Lower leg skin (tissue), 4 donors: ENCODE results near the gene COL8A2. TPM values are rescaled to one million over a fixed set of nuclear protein-coding genes. Genes with fewer than 3 reads are reported as not detected.

ENCODE experiments used
- DNase-seq, 2 donors: peaks; one replicate each; pipeline ENCODE4 v3.0.0-alpha.2; 2019; ENCODE audit warnings: low spot score in 2 of 2
- H3K4me3 ChIP-seq: fragments of 200-600 bp; sonication (generic); 2 replicates; pipeline ENCODE4 v1.5.1; 2017; ENCODE audit warnings: mild to moderate bottlenecking, low read depth; ENCODE audit not compliant: poor library complexity, severe bottlenecking
- POLR2A ChIP-seq, 2 donors: fragments of 450-650 bp; IDR thresholded peaks; one replicate each; pipeline ENCODE4 v1.6.1; 2016 to 2017; ENCODE audit warnings: antibody characterized with exemption in 2 of 2, mild to moderate bottlenecking in 1 of 2, moderate library complexity in 1 of 2
- WGBS, 2 donors: methylation state at CpG; one replicate each; pipeline ENCODE4 v1.1.5; 2018; 5-methylcytosine and 5-hydroxymethylcytosine counted together
- intact Hi-C: fragments of 100-400 bp; cut with DNase I; formaldehyde crosslinking; loops from one replicate; pipeline ENCODE4 v1.15.0; 2023; ENCODE audit warnings: low total_unique reads
- total RNA-seq, 4 donors: library from RNA; depleted of rRNA; stranded (reverse); fragments of >200 nt; gene quantifications; one replicate each; pipeline ENCODE4 v1.1.0, GENCODE V29; 2016
- TF ChIP-seq, protein P1 (sequence below), 3 donors: fragments of 450-650 bp; IDR thresholded peaks; one replicate each; pipeline ENCODE4 v1.5.1; 2016; ENCODE audit warnings: antibody characterized with exemption in 3 of 3, mild to moderate bottlenecking in 3 of 3, moderate library complexity in 2 of 3

The COL8A2 gene
- total RNA-seq, 4 donors from 2014 or later: 4.8 to 9.8 (median 7.6) TPM

DNA sequence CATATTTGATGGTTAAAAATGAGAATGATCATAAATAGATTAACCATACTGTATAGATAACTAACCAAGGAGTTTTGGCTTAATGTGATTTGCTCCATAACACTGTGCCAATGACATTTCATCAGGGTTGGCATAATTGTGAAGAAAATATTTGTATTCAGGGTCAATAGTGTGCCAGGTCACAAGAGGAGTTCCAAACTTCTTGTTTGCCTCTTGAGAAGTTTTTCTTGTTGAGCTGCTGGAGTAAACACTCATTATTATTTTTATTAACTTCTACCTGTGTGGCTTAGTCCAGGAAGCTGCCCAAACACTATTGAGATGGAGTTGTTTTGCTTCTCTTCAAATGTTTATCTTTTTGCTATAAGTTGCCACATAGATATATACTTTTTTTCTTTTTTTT is 38.4 kb upstream of the COL8A2 start:
- no peak for DNase-seq
- TF ChIP-seq POLR2A (IDR thresholded peaks at IDR 0.05): no peak
- TF ChIP-seq, protein P1, sequence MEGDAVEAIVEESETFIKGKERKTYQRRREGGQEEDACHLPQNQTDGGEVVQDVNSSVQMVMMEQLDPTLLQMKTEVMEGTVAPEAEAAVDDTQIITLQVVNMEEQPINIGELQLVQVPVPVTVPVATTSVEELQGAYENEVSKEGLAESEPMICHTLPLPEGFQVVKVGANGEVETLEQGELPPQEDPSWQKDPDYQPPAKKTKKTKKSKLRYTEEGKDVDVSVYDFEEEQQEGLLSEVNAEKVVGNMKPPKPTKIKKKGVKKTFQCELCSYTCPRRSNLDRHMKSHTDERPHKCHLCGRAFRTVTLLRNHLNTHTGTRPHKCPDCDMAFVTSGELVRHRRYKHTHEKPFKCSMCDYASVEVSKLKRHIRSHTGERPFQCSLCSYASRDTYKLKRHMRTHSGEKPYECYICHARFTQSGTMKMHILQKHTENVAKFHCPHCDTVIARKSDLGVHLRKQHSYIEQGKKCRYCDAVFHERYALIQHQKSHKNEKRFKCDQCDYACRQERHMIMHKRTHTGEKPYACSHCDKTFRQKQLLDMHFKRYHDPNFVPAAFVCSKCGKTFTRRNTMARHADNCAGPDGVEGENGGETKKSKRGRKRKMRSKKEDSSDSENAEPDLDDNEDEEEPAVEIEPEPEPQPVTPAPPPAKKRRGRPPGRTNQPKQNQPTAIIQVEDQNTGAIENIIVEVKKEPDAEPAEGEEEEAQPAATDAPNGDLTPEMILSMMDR (IDR thresholded peaks at IDR 0.05): no peak
- intact Hi-C loops: no loop called here
- no peak overlapping the region for H3K4me3 ChIP-seq

DNA sequence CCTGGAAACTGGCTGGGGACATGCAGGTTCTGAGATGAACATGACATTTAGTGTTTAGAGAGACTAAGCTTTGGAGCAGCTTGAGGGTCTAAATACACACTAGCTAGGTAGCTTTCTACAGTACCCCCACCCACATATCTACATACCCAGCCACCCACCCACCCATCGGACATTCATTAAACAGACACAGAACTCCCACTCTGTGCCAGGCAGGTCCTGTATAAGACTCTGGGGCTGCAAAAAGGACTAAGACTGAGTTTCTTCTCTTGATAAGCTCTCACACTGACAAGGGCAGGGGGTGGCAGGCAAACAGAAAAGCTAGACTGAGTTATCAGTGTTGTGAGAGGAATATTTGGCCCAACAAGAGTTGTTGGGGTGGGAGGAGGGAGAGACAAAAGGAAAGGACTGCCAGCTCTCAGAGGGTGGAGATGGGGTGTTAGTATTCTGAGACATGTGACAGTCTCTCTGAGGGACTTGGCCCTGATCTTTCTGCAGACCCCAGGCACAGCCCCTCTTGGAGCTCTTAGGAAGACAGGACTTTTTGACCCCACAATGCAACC is 37.7 kb upstream of the COL8A2 start:
- no peak overlapping the region for H3K4me3 ChIP-seq
- intact Hi-C loops: no loop called here
- DNase-seq: no peak
- WGBS, 2 donors: 33 to 58% methylated on average over 1 of the region's 1 CpG
- no peak for TF ChIP-seq POLR2A (IDR thresholded peaks at IDR 0.05)
- TF ChIP-seq, protein P1 (IDR thresholded peaks at IDR 0.05): no peak

- TF ChIP-seq, protein P1 (IDR thresholded peaks at IDR 0.05): no peak
- no peak for TF ChIP-seq POLR2A (IDR thresholded peaks at IDR 0.05)
- intact Hi-C loops: no loop called here
- DNase-seq: no peak
- WGBS, 2 donors: 15 to 20% methylated on average over 14 of the region's 14 CpGs
- H3K4me3 ChIP-seq: no peak overlapping the region
Measured at GRCh38 chr1:36161641-36162531, 36.9 kb upstream of the COL8A2 start.

DNA sequence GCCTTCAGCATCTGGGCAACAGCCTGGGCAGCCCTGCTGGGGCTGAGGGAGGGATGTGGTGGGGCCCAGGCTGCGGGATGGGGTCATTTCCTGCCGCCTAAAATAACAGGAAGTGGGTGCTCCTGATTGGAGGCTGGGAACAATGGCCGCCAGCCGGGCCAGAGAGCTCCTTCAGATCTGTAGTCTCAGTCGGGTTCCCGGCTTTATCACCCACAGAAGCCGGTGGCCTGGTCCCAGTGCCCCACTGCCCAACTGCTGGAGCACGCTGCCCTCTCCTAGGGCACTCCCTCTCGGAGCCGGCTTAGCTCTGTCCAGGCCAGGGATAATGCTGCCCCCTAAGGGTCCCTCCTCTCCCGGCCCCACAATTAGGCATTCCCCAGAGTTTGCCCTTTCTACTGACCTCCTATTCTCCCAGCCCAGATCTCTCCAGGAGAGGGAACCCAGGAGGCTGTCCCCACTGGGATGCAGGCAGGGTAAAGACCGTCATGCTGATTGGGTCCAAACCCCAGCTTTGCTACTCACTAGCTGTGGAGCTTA is 36.0 kb upstream of the COL8A2 start:
- intact Hi-C loops: no loop called here
- no peak overlapping the region for H3K4me3 ChIP-seq
- DNase-seq: peak; percentile 49 to 93
- WGBS, 2 donors: 20% methylated on average over 12 of the region's 12 CpGs
- TF ChIP-seq, protein P1 (IDR thresholded peaks at IDR 0.05): no peak
- no peak for TF ChIP-seq POLR2A (IDR thresholded peaks at IDR 0.05)

GRCh38 chr1:36160388-36160948 is 35.4 kb upstream of the COL8A2 start:
- WGBS, 2 donors: 49 to 50% methylated on average over 3 to 4 of the region's 4 CpGs
- no peak overlapping the region for H3K4me3 ChIP-seq
- no peak for DNase-seq
- no peak for TF ChIP-seq POLR2A (IDR thresholded peaks at IDR 0.05)
- TF ChIP-seq, protein P1 (IDR thresholded peaks at IDR 0.05): no peak
- intact Hi-C loops: no loop called here
